Endothelial cell (in vitro differentiated cells): ENCODE results near the gene SLC22A4. TPM values are rescaled to one million over a fixed set of nuclear protein-coding genes. Genes with fewer than 3 reads are reported as not detected.

ENCODE experiments used
- DNase-seq: peaks from one replicate; pipeline ENCODE4 v3.0.0; 2021; ENCODE audit warnings: low spot score
- H3K27ac Mint-ChIP-seq: one replicate; pipeline ENCODE4 v1.8.0; 2021; ENCODE audit warnings: mixed read lengths, inconsistent platforms; ENCODE audit not compliant: unreplicated experiment
- H3K27me3 Mint-ChIP-seq: one replicate; pipeline ENCODE4 v1.8.0; 2021; ENCODE audit warnings: mild to moderate bottlenecking, moderate library complexity, mixed read lengths, inconsistent platforms; ENCODE audit not compliant: unreplicated experiment
- H3K36me3 Mint-ChIP-seq: one replicate; pipeline ENCODE4 v1.8.0; 2021; ENCODE audit warnings: mild to moderate bottlenecking, low read depth, mixed read lengths, inconsistent platforms; ENCODE audit not compliant: unreplicated experiment
- H3K4me1 Mint-ChIP-seq: one replicate; pipeline ENCODE4 v1.8.0; 2021; ENCODE audit warnings: mild to moderate bottlenecking, mixed read lengths, inconsistent platforms; ENCODE audit not compliant: unreplicated experiment
- H3K4me3 Mint-ChIP-seq: one replicate; pipeline ENCODE4 v1.8.0; 2021; ENCODE audit warnings: mild to moderate bottlenecking, mixed read lengths, inconsistent platforms; ENCODE audit not compliant: unreplicated experiment
- H3K9me3 Mint-ChIP-seq: one replicate; pipeline ENCODE4 v1.8.0; 2021; ENCODE audit warnings: mixed read lengths, inconsistent platforms; ENCODE audit not compliant: unreplicated experiment
- total RNA-seq: library from RNA; stranded (reverse); fragmentation: NEBNext Ultra II Directional; extraction: Animal tissue kit (Norgen Biotek cat#: 25700); gene quantifications from one replicate; pipeline ENCODE4 v1.2.1, GENCODE V29; 2021; ENCODE audit not compliant: unreplicated experiment
- TF ChIP-seq, protein P1 (sequence below): fragments of 200-600 bp; sonication (generic); IDR thresholded peaks from one replicate; pipeline ENCODE4 v1.5.0; 2021; ENCODE audit warnings: antibody characterized with exemption; ENCODE audit not compliant: unreplicated experiment

Gene SLC22A4
- total RNA-seq, 1 donor from 2014 or later, result 0.13 TPM

DNA sequence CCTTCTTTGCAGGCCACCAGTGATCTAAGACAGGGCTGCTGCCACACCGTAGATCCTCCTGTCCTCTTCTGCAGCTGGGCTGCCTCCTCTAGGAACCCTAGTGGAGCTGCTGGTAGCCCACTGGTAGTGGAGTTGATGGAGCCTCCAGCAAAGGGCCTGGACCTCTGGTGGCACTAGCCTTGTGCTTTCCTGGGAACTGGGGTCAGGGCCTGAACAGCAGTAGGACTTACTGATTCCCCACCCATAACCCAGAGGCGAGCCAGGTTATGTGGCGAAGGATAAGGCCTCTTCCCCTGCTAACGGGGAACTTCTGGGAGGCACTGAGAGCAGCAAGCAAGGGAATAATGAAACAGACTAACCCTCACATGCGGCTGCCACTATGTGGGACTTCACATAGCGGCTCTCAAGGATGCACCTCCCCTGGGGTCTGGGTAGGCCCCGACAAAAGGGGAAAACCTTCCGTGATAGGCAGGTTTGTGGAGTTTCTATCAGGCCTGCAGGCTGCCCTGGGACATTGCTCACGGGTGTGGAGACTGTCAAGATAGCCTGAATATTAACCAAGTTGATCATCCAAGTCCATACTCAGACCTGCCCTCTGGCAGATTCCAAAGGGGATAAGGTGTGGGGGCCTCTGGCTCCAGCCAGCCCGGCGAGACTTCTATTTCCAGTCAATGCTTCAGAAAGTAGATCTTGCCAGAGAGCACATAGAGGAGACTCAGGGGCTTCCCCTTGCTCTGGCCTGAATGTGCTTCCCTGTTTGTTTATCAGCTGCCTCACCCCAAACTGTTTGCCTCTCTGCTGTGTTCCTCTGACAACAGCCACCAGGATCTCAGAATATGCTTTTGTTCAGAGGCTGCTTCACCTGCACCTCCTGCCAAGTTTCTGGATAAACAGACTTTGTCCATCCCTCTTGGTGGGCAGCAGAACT, 7.4 kb downstream of the SLC22A4 start:
- H3K27me3 Mint-ChIP-seq, result peaks cover 3% of the 10 kb centered on the region

DNA sequence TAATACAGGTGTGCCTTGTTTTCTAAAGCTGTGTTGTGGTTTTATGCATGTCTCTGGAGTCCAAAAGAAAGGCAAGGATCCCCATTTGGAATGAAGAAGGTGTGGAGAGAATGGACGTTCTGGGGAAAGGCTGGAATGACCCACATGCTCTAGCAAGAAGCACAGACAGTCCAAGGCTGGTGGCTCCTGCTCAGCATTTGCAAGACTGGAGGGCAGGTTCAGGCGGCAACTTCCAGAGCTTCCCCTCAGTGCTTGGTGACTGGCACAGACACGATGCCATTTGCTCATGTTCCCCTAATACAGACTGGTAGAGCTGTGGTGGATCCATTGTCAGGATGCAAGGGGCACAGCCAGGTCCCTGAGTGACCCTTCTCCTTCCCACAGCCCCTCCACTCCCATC, 8.2 kb downstream of the SLC22A4 start:
- no peak overlapping the region for H3K4me3 Mint-ChIP-seq

More for the DNA sequence above, 7.4 kb downstream of the SLC22A4 start:
- no peaks in the 10 kb centered on the region for H3K4me1 Mint-ChIP-seq
- H3K4me3 Mint-ChIP-seq, result no peak overlapping the region
- no peaks in the 10 kb centered on the region for H3K36me3 Mint-ChIP-seq
- no peaks in the 10 kb centered on the region for H3K9me3 Mint-ChIP-seq
- no peak overlapping the region for H3K27ac Mint-ChIP-seq
- DNase-seq, result no peak
- TF ChIP-seq, protein P1, sequence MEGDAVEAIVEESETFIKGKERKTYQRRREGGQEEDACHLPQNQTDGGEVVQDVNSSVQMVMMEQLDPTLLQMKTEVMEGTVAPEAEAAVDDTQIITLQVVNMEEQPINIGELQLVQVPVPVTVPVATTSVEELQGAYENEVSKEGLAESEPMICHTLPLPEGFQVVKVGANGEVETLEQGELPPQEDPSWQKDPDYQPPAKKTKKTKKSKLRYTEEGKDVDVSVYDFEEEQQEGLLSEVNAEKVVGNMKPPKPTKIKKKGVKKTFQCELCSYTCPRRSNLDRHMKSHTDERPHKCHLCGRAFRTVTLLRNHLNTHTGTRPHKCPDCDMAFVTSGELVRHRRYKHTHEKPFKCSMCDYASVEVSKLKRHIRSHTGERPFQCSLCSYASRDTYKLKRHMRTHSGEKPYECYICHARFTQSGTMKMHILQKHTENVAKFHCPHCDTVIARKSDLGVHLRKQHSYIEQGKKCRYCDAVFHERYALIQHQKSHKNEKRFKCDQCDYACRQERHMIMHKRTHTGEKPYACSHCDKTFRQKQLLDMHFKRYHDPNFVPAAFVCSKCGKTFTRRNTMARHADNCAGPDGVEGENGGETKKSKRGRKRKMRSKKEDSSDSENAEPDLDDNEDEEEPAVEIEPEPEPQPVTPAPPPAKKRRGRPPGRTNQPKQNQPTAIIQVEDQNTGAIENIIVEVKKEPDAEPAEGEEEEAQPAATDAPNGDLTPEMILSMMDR, result no peak

DNA sequence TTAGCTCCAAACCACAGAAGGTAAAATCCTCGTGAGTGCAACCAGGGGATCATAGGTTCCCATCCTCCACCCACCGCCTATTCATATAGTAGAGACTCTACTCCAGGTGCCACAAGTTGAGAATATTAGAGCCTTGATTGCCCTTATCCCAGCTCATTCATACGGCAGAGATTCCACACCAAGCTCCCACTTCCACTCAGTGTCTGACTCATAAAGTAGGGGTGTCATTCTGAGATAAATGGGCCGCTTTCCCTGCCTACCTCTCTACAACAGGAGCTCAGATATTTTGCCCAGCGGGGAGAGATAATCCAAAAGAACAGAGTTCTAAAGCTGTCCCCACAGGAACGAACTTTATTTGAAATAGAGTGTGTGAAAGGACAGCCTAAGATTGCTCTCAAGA, 9.4 kb downstream of the SLC22A4 start:
- H3K9me3 Mint-ChIP-seq, result no peaks in the 10 kb centered on the region
- no peak for DNase-seq
- no peaks in the 10 kb centered on the region for H3K36me3 Mint-ChIP-seq
- no peaks in the 10 kb centered on the region for H3K4me1 Mint-ChIP-seq
- peak overlapping the region; percentile 59 for H3K4me3 Mint-ChIP-seq
- peaks cover 3% of the 10 kb centered on the region for H3K27me3 Mint-ChIP-seq
- TF ChIP-seq, protein P1, result no peak
- no peak overlapping the region for H3K27ac Mint-ChIP-seq

More for the DNA sequence above, 8.2 kb downstream of the SLC22A4 start:
- no peak overlapping the region for H3K27ac Mint-ChIP-seq
- H3K27me3 Mint-ChIP-seq, result peaks cover 3% of the 10 kb centered on the region
- DNase-seq, result no peak
- H3K4me1 Mint-ChIP-seq, result no peaks in the 10 kb centered on the region
- H3K36me3 Mint-ChIP-seq, result no peaks in the 10 kb centered on the region
- no peaks in the 10 kb centered on the region for H3K9me3 Mint-ChIP-seq
- TF ChIP-seq, protein P1, result no peak

DNA sequence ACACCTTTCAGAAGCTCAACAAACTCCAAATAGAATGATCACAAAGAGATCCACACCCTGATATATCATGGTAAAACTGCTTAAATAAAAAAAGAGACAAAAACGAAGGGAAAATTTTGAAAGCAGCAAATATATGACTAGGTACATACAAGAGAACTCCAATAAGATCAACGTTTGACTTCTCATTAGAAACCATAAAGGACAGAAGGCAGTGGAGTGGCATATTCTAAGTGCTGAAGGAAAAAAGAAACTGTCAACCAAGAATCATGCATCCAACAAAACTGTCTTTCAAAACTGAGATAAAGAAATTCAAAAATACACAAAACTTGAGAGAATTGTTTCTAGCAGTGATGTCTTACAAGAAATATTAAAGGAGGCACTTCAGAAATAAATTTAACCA, 11.2 kb downstream of the SLC22A4 start:
- Mint-ChIP-seq H3K4me3 (no peak overlapping the region), H3K27me3 (peaks cover 3% of the 10 kb centered on the region), H3K4me1 (no peaks in the 10 kb centered on the region), H3K9me3 (no peaks in the 10 kb centered on the region), H3K36me3 (no peaks in the 10 kb centered on the region), H3K27ac (no peak overlapping the region)
- no peak for DNase-seq
- TF ChIP-seq, protein P1, result no peak

DNA sequence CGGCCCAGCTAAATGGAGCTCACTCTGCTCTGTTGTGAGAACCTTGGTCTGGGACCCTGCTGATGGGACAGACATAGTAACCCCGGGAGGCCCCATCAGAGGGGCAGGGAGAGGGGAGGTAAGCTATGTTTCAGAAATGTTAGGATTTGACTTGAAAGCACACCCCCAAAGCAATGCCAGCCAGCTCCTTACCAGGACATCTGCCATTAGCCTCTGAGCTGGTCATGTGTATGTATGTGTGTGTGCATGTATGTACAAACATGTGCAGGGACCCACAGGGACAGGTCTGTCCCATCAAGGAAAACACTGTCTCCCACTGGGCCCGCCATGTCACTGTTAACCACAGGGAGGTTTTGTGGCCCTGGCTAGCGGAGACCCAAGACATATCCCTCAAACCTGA, 14.5 kb downstream of the SLC22A4 start:
- H3K27me3 Mint-ChIP-seq, result peaks cover 4% of the 10 kb centered on the region
- TF ChIP-seq, protein P1, result no peak
- no peak overlapping the region for H3K4me3 Mint-ChIP-seq
- H3K4me1 Mint-ChIP-seq, result no peaks in the 10 kb centered on the region
- H3K36me3 Mint-ChIP-seq, result no peaks in the 10 kb centered on the region
- no peak for DNase-seq
- H3K9me3 Mint-ChIP-seq, result no peaks in the 10 kb centered on the region
- no peak overlapping the region for H3K27ac Mint-ChIP-seq
